ENCODE data around the gene YAE1. TPM values are rescaled to one million over a fixed set of nuclear protein-coding genes. Genes with fewer than 3 reads are reported as not detected.

YAE1 gene
- total RNA-seq, 1 donor from 2014 or later = 27.8 TPM

DNA sequence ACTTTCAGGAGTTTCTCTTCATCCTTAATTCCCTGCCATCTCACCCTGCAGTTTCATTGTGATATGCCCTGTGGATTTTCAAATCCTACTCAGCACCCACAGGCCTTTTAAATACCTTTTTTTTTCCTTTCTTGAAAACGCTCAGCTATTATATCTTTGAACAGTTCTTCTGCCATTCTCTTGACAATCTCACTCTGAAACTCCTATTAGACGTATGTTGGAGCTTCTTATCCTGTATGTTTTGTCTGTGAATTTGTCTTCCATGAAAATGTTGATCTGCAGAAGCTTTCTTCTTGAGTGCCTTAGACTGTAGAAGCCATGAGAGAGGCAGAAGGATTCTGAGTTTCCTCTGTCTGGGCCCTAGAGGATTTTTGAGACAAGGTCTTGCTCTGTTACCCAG, 18.9 kb upstream of the YAE1 start:
- H3K4me1 Mint-ChIP-seq (ENCODE audit: low read depth, unreplicated experiment) = no peaks in the 10 kb centered on the region

DNA sequence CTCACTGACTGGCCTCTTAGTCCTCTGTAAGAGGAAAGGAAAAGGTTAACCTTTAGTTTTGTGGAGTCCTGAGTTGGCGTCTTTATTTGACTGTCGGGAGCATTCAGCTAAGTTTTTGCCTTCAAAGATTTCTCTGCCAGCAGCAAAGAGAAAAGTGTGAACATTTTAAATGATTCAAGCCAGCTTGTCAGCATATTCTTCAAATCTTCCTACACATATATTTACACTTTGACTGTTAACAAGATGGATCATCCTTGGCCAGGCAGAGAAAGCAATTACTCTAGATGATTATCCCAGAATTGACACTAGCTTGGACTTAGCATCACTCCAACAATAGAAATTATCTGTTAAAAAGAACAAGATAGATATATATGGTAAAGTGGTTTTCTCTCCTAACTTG, 15.8 kb upstream of the YAE1 start:
- H3K4me1 ChIP-seq (ENCODE audit: insufficient read depth, low read length) = no peaks in the 10 kb centered on the region
- no peak overlapping the region for H3K9ac ChIP-seq (ENCODE audit: low read length)
- H3K4me3 ChIP-seq (ENCODE audit: insufficient read depth, low read depth, low read length) = no peak overlapping the region
- no peak overlapping the region for H3K27ac ChIP-seq (ENCODE audit: low read depth, low read length)
- peaks cover 10% of the 10 kb centered on the region for H3K9me3 Mint-ChIP-seq (ENCODE audit: unreplicated experiment)
- no peak overlapping the region for H3K27ac Mint-ChIP-seq (ENCODE audit: unreplicated experiment)
- TF ChIP-seq, protein P1, sequence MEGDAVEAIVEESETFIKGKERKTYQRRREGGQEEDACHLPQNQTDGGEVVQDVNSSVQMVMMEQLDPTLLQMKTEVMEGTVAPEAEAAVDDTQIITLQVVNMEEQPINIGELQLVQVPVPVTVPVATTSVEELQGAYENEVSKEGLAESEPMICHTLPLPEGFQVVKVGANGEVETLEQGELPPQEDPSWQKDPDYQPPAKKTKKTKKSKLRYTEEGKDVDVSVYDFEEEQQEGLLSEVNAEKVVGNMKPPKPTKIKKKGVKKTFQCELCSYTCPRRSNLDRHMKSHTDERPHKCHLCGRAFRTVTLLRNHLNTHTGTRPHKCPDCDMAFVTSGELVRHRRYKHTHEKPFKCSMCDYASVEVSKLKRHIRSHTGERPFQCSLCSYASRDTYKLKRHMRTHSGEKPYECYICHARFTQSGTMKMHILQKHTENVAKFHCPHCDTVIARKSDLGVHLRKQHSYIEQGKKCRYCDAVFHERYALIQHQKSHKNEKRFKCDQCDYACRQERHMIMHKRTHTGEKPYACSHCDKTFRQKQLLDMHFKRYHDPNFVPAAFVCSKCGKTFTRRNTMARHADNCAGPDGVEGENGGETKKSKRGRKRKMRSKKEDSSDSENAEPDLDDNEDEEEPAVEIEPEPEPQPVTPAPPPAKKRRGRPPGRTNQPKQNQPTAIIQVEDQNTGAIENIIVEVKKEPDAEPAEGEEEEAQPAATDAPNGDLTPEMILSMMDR (IDR thresholded peaks at IDR 0.05; ENCODE audit: insufficient read depth, low read depth, low read length) = no peak
- no peak for TF ChIP-seq EZH2 (IDR thresholded peaks at IDR 0.05; ENCODE audit: insufficient read depth, low read length)
- no peaks in the 10 kb centered on the region for H3K27me3 Mint-ChIP-seq (ENCODE audit: low read depth, unreplicated experiment)
- H3K36me3 ChIP-seq (ENCODE audit: insufficient read depth, low read length) = no peaks in the 10 kb centered on the region
- no peak overlapping the region for H2AFZ ChIP-seq (ENCODE audit: low read depth, low read length)
- H3K4me3 Mint-ChIP-seq (ENCODE audit: unreplicated experiment) = no peak overlapping the region
- peaks cover 6% of the 10 kb centered on the region for H3K36me3 Mint-ChIP-seq (ENCODE audit: low read depth, unreplicated experiment)
- peaks cover 8% of the 10 kb centered on the region for H3K9me3 ChIP-seq (ENCODE audit: insufficient read depth, low read depth, low read length)
- H3K79me2 ChIP-seq (ENCODE audit: insufficient read depth, low read length) = no peaks in the 10 kb centered on the region
- H3K27me3 ChIP-seq (ENCODE audit: insufficient read depth, low read length) = peaks cover 5% of the 10 kb centered on the region
- no peak for DNase-seq (ENCODE audit: low read depth)
- peaks cover 10% of the 10 kb centered on the region for H3K4me1 Mint-ChIP-seq (ENCODE audit: low read depth, unreplicated experiment)
- H4K20me1 ChIP-seq (ENCODE audit: insufficient read depth, low read length) = no peaks in the 10 kb centered on the region
- no peak for FAIRE-seq
- H3K4me2 ChIP-seq (ENCODE audit: low read length) = no peak overlapping the region

More for the DNA sequence above, 18.9 kb upstream of the YAE1 start:
- H4K20me1 ChIP-seq (ENCODE audit: insufficient read depth, low read length) = no peaks in the 10 kb centered on the region
- no peaks in the 10 kb centered on the region for H3K27me3 ChIP-seq (ENCODE audit: insufficient read depth, low read length)
- H3K4me1 ChIP-seq (ENCODE audit: insufficient read depth, low read length) = no peaks in the 10 kb centered on the region
- Mint-ChIP-seq H3K27ac (ENCODE audit: unreplicated experiment) (no peak overlapping the region), H3K27me3 (ENCODE audit: low read depth, unreplicated experiment) (peaks cover 3% of the 10 kb centered on the region), H3K9me3 (ENCODE audit: unreplicated experiment) (peaks cover 10% of the 10 kb centered on the region), H3K36me3 (ENCODE audit: low read depth, unreplicated experiment) (peaks cover 6% of the 10 kb centered on the region), H3K4me3 (ENCODE audit: unreplicated experiment) (no peak overlapping the region)
- H3K9me3 ChIP-seq (ENCODE audit: insufficient read depth, low read depth, low read length) = peaks cover 8% of the 10 kb centered on the region
- FAIRE-seq (no peak), DNase-seq (ENCODE audit: low read depth) (no peak)
- no peaks in the 10 kb centered on the region for H3K79me2 ChIP-seq (ENCODE audit: insufficient read depth, low read length)
- H3K9ac ChIP-seq (ENCODE audit: low read length) = no peak overlapping the region
- no peak overlapping the region for H3K4me2 ChIP-seq (ENCODE audit: low read length)
- no peak overlapping the region for H3K4me3 ChIP-seq (ENCODE audit: insufficient read depth, low read depth, low read length)
- H3K36me3 ChIP-seq (ENCODE audit: insufficient read depth, low read length) = no peaks in the 10 kb centered on the region
- no peak overlapping the region for H2AFZ ChIP-seq (ENCODE audit: low read depth, low read length)
- H3K27ac ChIP-seq (ENCODE audit: low read depth, low read length) = no peak overlapping the region
- TF ChIP-seq, protein P1 (IDR thresholded peaks at IDR 0.05; ENCODE audit: insufficient read depth, low read depth, low read length) = no peak
- TF ChIP-seq EZH2 (IDR thresholded peaks at IDR 0.05; ENCODE audit: insufficient read depth, low read length) = no peak

- Histone ChIP-seq H3K9me3 (ENCODE audit: insufficient read depth, low read depth, low read length) (no peaks in the 10 kb centered on the region), H3K4me2 (ENCODE audit: low read length) (no peak overlapping the region), H3K4me1 (ENCODE audit: insufficient read depth, low read length) (no peaks in the 10 kb centered on the region), H4K20me1 (ENCODE audit: insufficient read depth, low read length) (no peaks in the 10 kb centered on the region), H3K27ac (ENCODE audit: low read depth, low read length) (no peak overlapping the region), H3K79me2 (ENCODE audit: insufficient read depth, low read length) (no peaks in the 10 kb centered on the region), H3K4me3 (ENCODE audit: insufficient read depth, low read depth, low read length) (no peak overlapping the region), H3K36me3 (ENCODE audit: insufficient read depth, low read length) (no peaks in the 10 kb centered on the region), H2AFZ (ENCODE audit: low read depth, low read length) (no peak overlapping the region), H3K9ac (ENCODE audit: low read length) (no peak overlapping the region), H3K27me3 (ENCODE audit: insufficient read depth, low read length) (peaks cover 5% of the 10 kb centered on the region)
- no peak overlapping the region for H3K27ac Mint-ChIP-seq (ENCODE audit: unreplicated experiment)
- no peak overlapping the region for H3K4me3 Mint-ChIP-seq (ENCODE audit: unreplicated experiment)
- no peaks in the 10 kb centered on the region for H3K36me3 Mint-ChIP-seq (ENCODE audit: low read depth, unreplicated experiment)
- TF ChIP-seq, protein P1 (IDR thresholded peaks at IDR 0.05; ENCODE audit: insufficient read depth, low read depth, low read length) = no peak
- no peak for TF ChIP-seq EZH2 (IDR thresholded peaks at IDR 0.05; ENCODE audit: insufficient read depth, low read length)
- H3K27me3 Mint-ChIP-seq (ENCODE audit: low read depth, unreplicated experiment) = no peaks in the 10 kb centered on the region
- DNase-seq (ENCODE audit: low read depth) (no peak), FAIRE-seq (no peak)
- H3K9me3 Mint-ChIP-seq (ENCODE audit: unreplicated experiment) = peaks cover 1% of the 10 kb centered on the region
- H3K4me1 Mint-ChIP-seq (ENCODE audit: low read depth, unreplicated experiment) = peaks cover 16% of the 10 kb centered on the region
Observed at GRCh38 chr7:39553436-39553835, 12.8 kb upstream of the YAE1 start.

All from astrocyte (in vitro differentiated cells and primary cell).